ENCODE measurements around the gene TULP4.

DNA sequence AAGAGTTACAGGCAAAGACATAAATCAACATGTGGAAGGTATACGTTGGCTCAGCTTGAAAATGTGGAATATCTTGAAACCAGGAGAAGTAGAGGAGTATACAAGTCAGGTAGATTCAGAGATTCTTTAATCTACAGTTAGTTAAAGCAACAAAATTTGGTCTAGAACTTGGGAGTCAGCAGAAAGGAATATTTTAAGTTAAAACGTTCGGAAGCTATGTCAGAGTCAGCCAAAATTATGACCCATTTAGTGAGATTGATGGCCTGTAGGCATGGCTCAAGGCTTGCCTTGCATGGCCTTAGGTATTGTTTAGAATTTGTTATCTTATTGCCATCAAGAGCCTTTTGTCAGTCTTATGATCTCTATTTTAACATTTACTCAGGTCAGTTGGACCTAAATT lies 153.5 kb downstream of the TULP4 start:
- TF ChIP-seq, protein P1, sequence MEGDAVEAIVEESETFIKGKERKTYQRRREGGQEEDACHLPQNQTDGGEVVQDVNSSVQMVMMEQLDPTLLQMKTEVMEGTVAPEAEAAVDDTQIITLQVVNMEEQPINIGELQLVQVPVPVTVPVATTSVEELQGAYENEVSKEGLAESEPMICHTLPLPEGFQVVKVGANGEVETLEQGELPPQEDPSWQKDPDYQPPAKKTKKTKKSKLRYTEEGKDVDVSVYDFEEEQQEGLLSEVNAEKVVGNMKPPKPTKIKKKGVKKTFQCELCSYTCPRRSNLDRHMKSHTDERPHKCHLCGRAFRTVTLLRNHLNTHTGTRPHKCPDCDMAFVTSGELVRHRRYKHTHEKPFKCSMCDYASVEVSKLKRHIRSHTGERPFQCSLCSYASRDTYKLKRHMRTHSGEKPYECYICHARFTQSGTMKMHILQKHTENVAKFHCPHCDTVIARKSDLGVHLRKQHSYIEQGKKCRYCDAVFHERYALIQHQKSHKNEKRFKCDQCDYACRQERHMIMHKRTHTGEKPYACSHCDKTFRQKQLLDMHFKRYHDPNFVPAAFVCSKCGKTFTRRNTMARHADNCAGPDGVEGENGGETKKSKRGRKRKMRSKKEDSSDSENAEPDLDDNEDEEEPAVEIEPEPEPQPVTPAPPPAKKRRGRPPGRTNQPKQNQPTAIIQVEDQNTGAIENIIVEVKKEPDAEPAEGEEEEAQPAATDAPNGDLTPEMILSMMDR (conservative IDR thresholded peaks at IDR 0.05; ENCODE audit: low read depth, low read length) = no peak
- TF ChIP-seq EZH2 (IDR thresholded peaks at IDR 0.05; ENCODE audit: low read length, unreplicated experiment) (no peak), EZH2phosphoT487 (IDR thresholded peaks at IDR 0.05; ENCODE audit: borderline replicate concordance, low read length) (no peak)

All from PC-3 (cell line).